Caco-2 (cell line): ENCODE measurements around the gene DCAF7. TPM values are rescaled to one million over a fixed set of nuclear protein-coding genes. Genes with fewer than 3 reads are reported as not detected.

Experiments used
- BruUV-seq: library from RNA; stranded (reverse); fragments of 400-500 nt; replicated peaks from 2 replicates; lab custom pipeline; 2021; lab: Mats Ljungman, UMichigan
- CTCF ChIA-PET: fragments of 300-600 bp; sonication (Branson Sonifier 250); formaldehyde crosslinking; loops from one replicate; lab custom pipeline; 2022; ENCODE audit warnings: antibody characterized with exemption; lab: Charles Lee
- POLR2A ChIA-PET: fragments of 300-600 bp; sonication (Branson Sonifier 250); formaldehyde crosslinking; loops from one replicate; lab custom pipeline; 2022; ENCODE audit warnings: antibody characterized with exemption; lab: Charles Lee
- DNase-seq, 2 experiments: peaks; one replicate each; pipeline versions ENCODE4 v3.0.0 to v3.0.0-alpha.2; 2020 to 2022
- H3K27me3 ChIP-seq: replicated peaks from 2 replicates; pipeline ENCODE4 v1.6.0; 2011; ENCODE audit warnings: low read length; ENCODE audit not compliant: control insufficient read depth, insufficient read depth
- H3K36me3 ChIP-seq: 2 replicates; pipeline ENCODE4 v1.5.1; 2011; ENCODE audit warnings: low read length; ENCODE audit not compliant: control insufficient read depth, insufficient read depth
- H3K4me1 ChIP-seq: fragments of 250-450 bp; sonication (Bioruptor Pico); 2 replicates; pipeline ENCODE4 v1.5.1; 2020; ENCODE audit warnings: mild to moderate bottlenecking
- H3K4me3 ChIP-seq: 2 replicates; pipeline ENCODE4 v1.5.1; 2011; ENCODE audit warnings: low read depth, mild to moderate bottlenecking, control low read depth, low read length
- H3K9me3 ChIP-seq: fragments of 250-450 bp; sonication (Bioruptor Pico); 2 replicates; pipeline ENCODE4 v1.5.1; 2020; ENCODE audit warnings: mild to moderate bottlenecking, moderate library complexity
- H3K27ac Mint-ChIP-seq: one replicate; pipeline ENCODE4 v1.8.0; 2022; ENCODE audit warnings: mixed read lengths; ENCODE audit not compliant: unreplicated experiment
- H3K27me3 Mint-ChIP-seq: one replicate; pipeline ENCODE4 v1.8.0; 2022; ENCODE audit warnings: mixed read lengths; ENCODE audit not compliant: insufficient read depth, unreplicated experiment
- H3K36me3 Mint-ChIP-seq: one replicate; pipeline ENCODE4 v1.8.0; 2022; ENCODE audit warnings: mild to moderate bottlenecking, mixed read lengths; ENCODE audit not compliant: insufficient read depth, unreplicated experiment
- H3K4me1 Mint-ChIP-seq: one replicate; pipeline ENCODE4 v1.8.0; 2022; ENCODE audit warnings: low read depth, mixed read lengths; ENCODE audit not compliant: unreplicated experiment
- H3K4me3 Mint-ChIP-seq: one replicate; pipeline ENCODE4 v1.8.0; 2022; ENCODE audit warnings: mild to moderate bottlenecking, moderate library complexity, mixed read lengths; ENCODE audit not compliant: unreplicated experiment
- H3K9me3 Mint-ChIP-seq: one replicate; pipeline ENCODE4 v1.8.0; 2022; ENCODE audit warnings: mixed read lengths; ENCODE audit not compliant: unreplicated experiment
- CTCF ChIP-seq, 2 experiments: fragments of 200-600 bp in 1 of 2; IDR thresholded peaks; 1 replicate in 1 of 2; 2 replicates in 1 of 2; pipeline versions ENCODE4 v1.5.1 to v1.8.0; 2011 to 2022; ENCODE audit warnings: antibody characterized with exemption in 1 of 2, control low read depth in 1 of 2, inconsistent platforms in 1 of 2, low read depth in 1 of 2, low read length in 1 of 2, mild to moderate bottlenecking in 1 of 2, moderate library complexity in 1 of 2; ENCODE audit not compliant: insufficient read depth in 1 of 2, severe bottlenecking in 1 of 2, unreplicated experiment in 1 of 2
- intact Hi-C: fragments of 100-400 bp; cut with micrococcal nuclease; formaldehyde crosslinking; loops from one replicate; pipeline ENCODE4 v1.10.0; 2022; ENCODE audit not compliant: unreplicated experiment
- total RNA-seq: library from RNA; stranded (reverse); gene quantifications from 2 replicates; pipeline ENCODE4 v1.2.3, GENCODE V29; 2022

DCAF7 gene
- total RNA-seq, 1 experiment from 2014 or later: 94.5 TPM

DNA sequence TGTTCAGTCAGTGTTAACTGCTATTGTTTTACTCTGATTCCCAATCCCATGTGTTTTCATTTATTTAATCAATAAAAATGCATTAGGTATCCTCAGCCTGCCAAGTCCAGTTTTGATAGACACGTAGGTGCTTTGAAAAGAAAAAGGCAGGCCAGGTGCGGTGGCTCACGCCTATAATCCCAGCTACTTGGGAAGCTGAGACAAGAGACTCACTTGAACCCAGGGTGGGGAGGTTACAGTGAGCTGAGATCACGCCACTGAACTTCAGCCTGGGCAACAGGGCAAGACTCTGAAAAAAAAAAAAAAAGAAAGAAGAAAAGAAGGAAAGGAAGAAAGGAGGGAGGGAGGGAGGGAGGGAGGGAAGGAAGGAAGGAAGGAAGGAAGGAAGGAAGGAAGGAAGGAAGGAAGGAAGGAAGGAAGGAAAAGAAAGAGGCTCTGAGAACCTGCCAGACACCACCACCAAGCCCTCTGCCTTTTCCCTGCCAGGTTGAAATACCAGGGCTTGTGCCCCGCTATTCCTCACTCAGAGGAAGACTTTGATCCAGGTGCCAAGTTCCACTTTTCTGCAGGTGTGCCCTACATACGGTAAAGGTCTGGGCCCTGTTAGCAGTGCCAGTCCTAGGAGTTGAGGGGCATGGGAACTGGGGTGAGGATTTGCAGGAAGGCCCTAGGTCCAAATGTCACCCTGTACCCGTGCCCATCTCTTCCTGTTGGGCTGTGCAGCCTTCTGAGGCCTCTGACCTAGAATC is 37.2 kb upstream of the DCAF7 start:
- no peaks in the 10 kb centered on the region for H3K36me3 Mint-ChIP-seq
- no peak for TF ChIP-seq CTCF (IDR thresholded peaks at IDR 0.05; ENCODE audit: insufficient read depth in 1 of 2, low read depth in 1 of 2, low read length in 1 of 2, severe bottlenecking in 1 of 2, unreplicated experiment in 1 of 2)
- CTCF ChIA-PET: no interaction called here
- POLR2A ChIA-PET: no interaction called here
- peaks cover 12% of the 10 kb centered on the region for H3K27me3 Mint-ChIP-seq
- DNase-seq: no peak
- H3K27ac Mint-ChIP-seq: no peak overlapping the region
- no peaks in the 10 kb centered on the region; the same call in 1 of the 2 replicates for H3K27me3 ChIP-seq
- BruUV-seq: no TSS peak
- no peaks in the 10 kb centered on the region for H3K36me3 ChIP-seq
- no peaks in the 10 kb centered on the region for H3K9me3 ChIP-seq
- intact Hi-C loops: no loop called here
- no peaks in the 10 kb centered on the region for H3K4me1 ChIP-seq
- H3K9me3 Mint-ChIP-seq: no peaks in the 10 kb centered on the region
- H3K4me3 Mint-ChIP-seq: no peak overlapping the region
- H3K4me1 Mint-ChIP-seq: no peaks in the 10 kb centered on the region
- H3K4me3 ChIP-seq: no peak overlapping the region

DNA sequence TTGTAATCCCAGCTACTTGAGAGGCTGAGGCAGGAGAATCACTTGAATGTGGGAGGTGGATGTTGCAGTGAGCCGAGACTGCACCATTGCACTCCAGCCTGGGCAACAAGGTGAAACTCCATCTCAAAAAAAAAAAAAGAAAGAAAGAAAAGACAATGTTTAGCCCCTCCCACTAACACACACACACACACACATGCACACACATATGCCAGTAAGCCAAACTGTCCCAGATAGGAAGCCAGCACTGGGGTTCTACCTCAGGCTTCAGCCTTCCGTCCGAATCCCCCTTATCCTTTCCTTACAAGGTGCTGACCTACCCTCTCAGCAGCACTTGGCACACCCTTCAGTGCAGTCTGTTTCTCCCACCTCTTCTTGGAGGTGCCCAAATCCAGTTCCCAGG is 35.8 kb upstream of the DCAF7 start:
- ChIA-PET POLR2A (no interaction called here), CTCF (no interaction called here)
- Mint-ChIP-seq H3K4me1 (no peaks in the 10 kb centered on the region), H3K36me3 (no peaks in the 10 kb centered on the region), H3K9me3 (no peaks in the 10 kb centered on the region), H3K27me3 (peaks cover 9% of the 10 kb centered on the region), H3K27ac (no peak overlapping the region), H3K4me3 (no peak overlapping the region)
- no peaks in the 10 kb centered on the region for H3K27me3 ChIP-seq
- no peaks in the 10 kb centered on the region for H3K36me3 ChIP-seq
- no TSS peak for BruUV-seq
- DNase-seq: no peak
- no peaks in the 10 kb centered on the region for H3K4me1 ChIP-seq
- H3K9me3 ChIP-seq: no peaks in the 10 kb centered on the region
- intact Hi-C loops: no loop called here
- no peak for TF ChIP-seq CTCF (IDR thresholded peaks at IDR 0.05; ENCODE audit: insufficient read depth in 1 of 2, low read depth in 1 of 2, low read length in 1 of 2, severe bottlenecking in 1 of 2, unreplicated experiment in 1 of 2)
- no peak overlapping the region for H3K4me3 ChIP-seq

- Mint-ChIP-seq H3K4me1 (no peaks in the 10 kb centered on the region), H3K27ac (no peak overlapping the region), H3K27me3 (peaks cover 6% of the 10 kb centered on the region), H3K36me3 (no peaks in the 10 kb centered on the region), H3K4me3 (no peak overlapping the region), H3K9me3 (no peaks in the 10 kb centered on the region)
- Histone ChIP-seq H3K4me3 (no peak overlapping the region), H3K36me3 (no peaks in the 10 kb centered on the region), H3K9me3 (no peaks in the 10 kb centered on the region), H3K27me3 (no peaks in the 10 kb centered on the region), H3K4me1 (no peaks in the 10 kb centered on the region)
- POLR2A ChIA-PET: no interaction called here
- intact Hi-C loops: no loop called here
- BruUV-seq: no TSS peak
- CTCF ChIA-PET: no interaction called here
- TF ChIP-seq CTCF (IDR thresholded peaks at IDR 0.05; ENCODE audit: insufficient read depth in 1 of 2, low read depth in 1 of 2, low read length in 1 of 2, severe bottlenecking in 1 of 2, unreplicated experiment in 1 of 2): no peak
- no peak for DNase-seq
Measured at GRCh38 chr17:63514974-63515373, 35.3 kb upstream of the DCAF7 start.
